BJ (cell line): ENCODE results near the gene RNF135. TPM values are rescaled to one million over a fixed set of nuclear protein-coding genes. Genes with fewer than 3 reads are reported as not detected.

Experiments used
- CTCF ChIA-PET: fragments of 350-600 bp; formaldehyde crosslinking; extraction: SDS; loops from one replicate; lab custom pipeline; 2021; ENCODE audit warnings: antibody characterized with exemption, inconsistent platforms; lab: Yijun Ruan, JAX
- POLR2A ChIA-PET: fragments of 300-600 bp; sonication (Branson Sonifier 250); formaldehyde crosslinking; extraction: SDS; loops from one replicate; lab custom pipeline; 2021; ENCODE audit warnings: antibody characterized with exemption; lab: Charles Lee
- DNase-seq: peaks from one replicate; pipeline ENCODE4 v3.0.0-alpha.2; 2011; ENCODE audit warnings: low read depth
- H3K27me3 ChIP-seq: 2 replicates; pipeline ENCODE4 v1.6.0; 2011; ENCODE audit warnings: low read length; ENCODE audit not compliant: control insufficient read depth, insufficient read depth
- H3K36me3 ChIP-seq: 2 replicates; pipeline ENCODE4 v1.5.1; 2011; ENCODE audit warnings: low read length; ENCODE audit not compliant: control insufficient read depth, insufficient read depth
- H3K4me3 ChIP-seq: 2 replicates; pipeline ENCODE4 v1.5.1; 2011; ENCODE audit warnings: low read depth, mild to moderate bottlenecking, control low read depth, low read length
- polyA plus RNA-seq: library from polyadenylated mRNA; depleted of rRNA; stranded (reverse); fragments of >200 nt; gene quantifications from 2 replicates; pipeline ENCODE4 v1.2.3, GENCODE V29; 2011
- TF ChIP-seq, protein P1 (sequence below): IDR thresholded peaks from 2 replicates; pipeline ENCODE4 v1.5.1; 2011; ENCODE audit warnings: low read depth, mild to moderate bottlenecking, control low read depth, inconsistent platforms, low read length, moderate library complexity; ENCODE audit not compliant: insufficient read depth

The RNF135 gene
- polyA plus RNA-seq, 1 experiment, result 14.6 TPM

GRCh38 chr17:30996486-30996885 is 25.6 kb downstream of the RNF135 start:
- TF ChIP-seq, protein P1, sequence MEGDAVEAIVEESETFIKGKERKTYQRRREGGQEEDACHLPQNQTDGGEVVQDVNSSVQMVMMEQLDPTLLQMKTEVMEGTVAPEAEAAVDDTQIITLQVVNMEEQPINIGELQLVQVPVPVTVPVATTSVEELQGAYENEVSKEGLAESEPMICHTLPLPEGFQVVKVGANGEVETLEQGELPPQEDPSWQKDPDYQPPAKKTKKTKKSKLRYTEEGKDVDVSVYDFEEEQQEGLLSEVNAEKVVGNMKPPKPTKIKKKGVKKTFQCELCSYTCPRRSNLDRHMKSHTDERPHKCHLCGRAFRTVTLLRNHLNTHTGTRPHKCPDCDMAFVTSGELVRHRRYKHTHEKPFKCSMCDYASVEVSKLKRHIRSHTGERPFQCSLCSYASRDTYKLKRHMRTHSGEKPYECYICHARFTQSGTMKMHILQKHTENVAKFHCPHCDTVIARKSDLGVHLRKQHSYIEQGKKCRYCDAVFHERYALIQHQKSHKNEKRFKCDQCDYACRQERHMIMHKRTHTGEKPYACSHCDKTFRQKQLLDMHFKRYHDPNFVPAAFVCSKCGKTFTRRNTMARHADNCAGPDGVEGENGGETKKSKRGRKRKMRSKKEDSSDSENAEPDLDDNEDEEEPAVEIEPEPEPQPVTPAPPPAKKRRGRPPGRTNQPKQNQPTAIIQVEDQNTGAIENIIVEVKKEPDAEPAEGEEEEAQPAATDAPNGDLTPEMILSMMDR, result no peak
- Histone ChIP-seq H3K36me3 (peaks cover 10% of the 10 kb centered on the region), H3K27me3 (no peaks in the 10 kb centered on the region), H3K4me3 (no peak overlapping the region)
- POLR2A ChIA-PET, result no interaction called here
- DNase-seq, result no peak
- CTCF ChIA-PET, result interaction anchor here (0.6 kb wide), 1 partner anchor 10 kb away, joined by 3 read pairs; no protein-coding TSS in a partner anchor

DNA sequence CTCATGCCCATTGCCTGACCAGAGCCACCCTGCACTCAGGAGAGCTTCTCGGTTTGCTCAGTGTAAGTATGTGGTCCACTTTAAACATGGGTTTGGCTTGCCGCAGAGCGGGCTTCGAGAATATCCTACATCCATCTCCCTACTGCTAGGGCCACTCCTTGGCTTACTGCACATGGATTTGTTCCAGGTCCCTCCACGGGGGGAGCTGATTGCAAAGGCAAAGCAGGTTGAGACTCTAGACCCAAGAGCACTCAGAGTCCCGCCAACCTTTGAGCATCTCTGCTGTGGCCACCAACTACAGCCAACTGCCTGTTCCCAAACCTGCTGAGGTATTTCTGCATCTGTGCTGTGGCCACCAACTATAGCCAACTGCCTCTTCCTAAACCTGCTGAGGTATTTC is 26.4 kb downstream of the RNF135 start:
- Histone ChIP-seq H3K36me3 (peaks cover 10% of the 10 kb centered on the region), H3K4me3 (no peak overlapping the region), H3K27me3 (no peaks in the 10 kb centered on the region)
- TF ChIP-seq, protein P1, result no peak
- no peak for DNase-seq
- ChIA-PET CTCF (no interaction called here), POLR2A (no interaction called here)

- TF ChIP-seq, protein P1, result no peak
- DNase-seq, result no peak
- Histone ChIP-seq H3K36me3 (peaks cover 12% of the 10 kb centered on the region), H3K4me3 (no peak overlapping the region), H3K27me3 (no peaks in the 10 kb centered on the region)
- POLR2A ChIA-PET, result no interaction called here
- CTCF ChIA-PET, result no interaction called here
Observed at GRCh38 chr17:30997842-30998241, 27.0 kb downstream of the RNF135 start.

DNA sequence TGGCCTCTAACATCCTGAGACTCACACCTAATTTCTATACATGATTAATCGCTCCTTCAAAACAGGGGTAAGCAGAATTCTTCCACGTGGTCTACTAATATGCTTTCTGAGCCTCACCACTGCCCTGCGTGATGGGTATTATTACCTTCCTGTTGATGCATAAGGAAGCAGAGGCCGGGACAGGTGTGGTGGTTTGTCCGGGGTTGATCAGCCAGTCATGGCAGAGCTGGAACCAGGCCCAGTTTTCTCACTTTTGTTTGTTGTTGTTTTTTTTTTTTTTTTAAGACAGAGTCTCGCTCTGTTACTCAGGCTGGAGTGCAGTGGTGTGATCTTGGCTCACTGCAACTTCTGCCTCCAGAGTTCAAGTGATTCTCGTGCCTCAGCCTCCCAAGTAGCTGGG is 31.2 kb downstream of the RNF135 start:
- TF ChIP-seq, protein P1, result no peak
- POLR2A ChIA-PET, result no interaction called here
- CTCF ChIA-PET, result interaction anchor here (0.6 to 1.3 kb wide), 3 partner anchors 14 to 213 kb away, joined by 3 read pairs; no protein-coding TSS in a partner anchor
- H3K27me3 ChIP-seq, result no peaks in the 10 kb centered on the region
- no peak for DNase-seq
- peaks cover 7% of the 10 kb centered on the region for H3K36me3 ChIP-seq
- H3K4me3 ChIP-seq, result no peak overlapping the region

DNA sequence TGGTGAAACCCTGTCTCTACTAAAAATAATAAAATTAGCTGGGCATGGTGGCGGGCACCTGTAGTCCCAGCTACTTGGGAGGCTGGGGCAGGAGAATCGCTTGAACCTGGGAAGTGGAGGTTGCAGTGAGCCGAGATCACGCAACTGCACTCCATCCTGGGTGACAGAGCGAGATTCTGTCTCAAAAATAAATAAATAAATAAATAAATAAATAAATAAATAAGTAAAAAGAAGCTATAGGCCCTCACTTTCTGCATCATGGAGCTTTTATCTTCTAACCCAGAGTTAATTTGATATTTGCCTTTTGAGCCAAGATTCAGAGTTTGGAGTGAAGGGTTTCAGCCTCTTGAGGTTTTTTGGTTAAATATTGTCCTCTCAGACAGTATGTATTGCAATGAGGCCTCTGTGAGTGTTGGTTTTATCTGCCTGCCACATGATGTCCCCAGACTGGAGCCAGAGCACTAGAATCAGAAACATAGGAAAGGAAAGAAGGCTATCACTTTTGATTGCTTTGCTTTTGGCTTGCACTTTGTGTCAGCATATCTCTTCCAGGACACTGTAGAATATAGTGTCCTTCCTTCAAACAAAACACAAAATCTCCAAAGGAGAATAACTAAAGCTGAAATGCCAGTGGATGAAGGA is 32.5 kb downstream of the RNF135 start:
- TF ChIP-seq, protein P1, result no peak
- CTCF ChIA-PET, result interaction anchor here (1.0 to 1.3 kb wide), 2 partner anchors 13 to 212 kb away, joined by 3 read pairs; no protein-coding TSS in a partner anchor

More for the DNA sequence above, 32.5 kb downstream of the RNF135 start:
- Histone ChIP-seq H3K4me3 (no peak overlapping the region), H3K36me3 (peaks cover 7% of the 10 kb centered on the region), H3K27me3 (no peaks in the 10 kb centered on the region)
- DNase-seq, result no peak
- POLR2A ChIA-PET, result no interaction called here
